CD14-positive monocyte (primary cell): ENCODE results near the gene CHRD. TPM values are rescaled to one million over a fixed set of nuclear protein-coding genes. Genes with fewer than 3 reads are reported as not detected.

Experiments used
- DNase-seq, 3 donors: peaks; one replicate each; pipeline ENCODE4 v3.0.0-alpha.2; 2011 to 2022
- H2AFZ ChIP-seq: 2 replicates; pipeline ENCODE4 v1.6.0; 2012; ENCODE audit warnings: mild to moderate bottlenecking, low read depth, low read length, inconsistent platforms; ENCODE audit not compliant: insufficient read depth, poor library complexity, severe bottlenecking
- H3K27ac ChIP-seq, 2 donors: 1 replicate in 1 of 2; 2 replicates in 1 of 2; pipeline ENCODE4 v1.5.1; 2012 to 2013; ENCODE audit warnings: low read length in 2 of 2, control low read depth in 1 of 2, inconsistent platforms in 1 of 2, low read depth in 1 of 2, mild to moderate bottlenecking in 1 of 2
- H3K27me3 ChIP-seq, 2 donors: one replicate each; pipeline versions ENCODE4 v1.6.0 to v1.6.1; 2011 to 2013; ENCODE audit warnings: low read length in 2 of 2; ENCODE audit not compliant: control insufficient read depth in 2 of 2, insufficient read depth in 2 of 2
- H3K36me3 ChIP-seq, 2 donors: replicated peaks in 1 of 2; 1 replicate in 1 of 2; 2 replicates in 1 of 2; pipeline versions ENCODE4 v1.5.1 to v1.6.1; 2012 to 2013; ENCODE audit warnings: low read length in 2 of 2, control low read depth in 1 of 2, inconsistent platforms in 1 of 2, mild to moderate bottlenecking in 1 of 2; ENCODE audit not compliant: insufficient read depth in 2 of 2, control insufficient read depth in 1 of 2
- H3K4me1 ChIP-seq, 2 donors: 1 replicate in 1 of 2; 2 replicates in 1 of 2; pipeline versions ENCODE4 v1.5.1 to v1.6.1; 2012 to 2013; ENCODE audit warnings: low read length in 2 of 2, control low read depth in 1 of 2, inconsistent platforms in 1 of 2, mild to moderate bottlenecking in 1 of 2, moderate library complexity in 1 of 2; ENCODE audit not compliant: insufficient read depth in 2 of 2, control insufficient read depth in 1 of 2
- H3K4me2 ChIP-seq: replicated peaks from 2 replicates; pipeline ENCODE3; 2012; ENCODE audit warnings: low read length, moderate library complexity, mild to moderate bottlenecking; ENCODE audit not compliant: poor library complexity, severe bottlenecking; ENCODE audit errors: extremely low read depth
- H3K4me3 ChIP-seq, 3 experiments: fragments of 200-600 bp in 1 of 3; sonication (generic) in 1 of 3; replicated peaks in 1 of 3; 1 replicate in 2 of 3; 2 replicates in 1 of 3; pipeline ENCODE4 v1.5.1; 2011 to 2013; ENCODE audit warnings: low read length in 3 of 3, mild to moderate bottlenecking in 3 of 3, control low read depth in 2 of 3, low read depth in 2 of 3, inconsistent platforms in 1 of 3, moderate library complexity in 1 of 3
- H3K79me2 ChIP-seq: 2 replicates; pipeline ENCODE4 v1.6.0; 2012; ENCODE audit warnings: mild to moderate bottlenecking, control low read depth, inconsistent platforms, low read length, moderate library complexity; ENCODE audit not compliant: insufficient read depth
- H3K9ac ChIP-seq: 2 replicates; pipeline ENCODE4 v1.6.0; 2017; ENCODE audit warnings: low read length, mild to moderate bottlenecking; ENCODE audit not compliant: insufficient read depth, poor library complexity, severe bottlenecking
- H3K9me3 ChIP-seq, 2 donors: replicated peaks in 1 of 2; 1 replicate in 1 of 2; 2 replicates in 1 of 2; pipeline versions ENCODE4 v1.5.1 to v1.6.1; 2012 to 2013; ENCODE audit warnings: low read length in 2 of 2, control low read depth in 1 of 2; ENCODE audit not compliant: control insufficient read depth in 1 of 2, insufficient read depth in 1 of 2
- H4K20me1 ChIP-seq: 2 replicates; pipeline ENCODE4 v1.6.0; 2012; ENCODE audit warnings: mild to moderate bottlenecking, low read length, control low read depth, moderate library complexity; ENCODE audit not compliant: insufficient read depth
- H3K27ac Mint-ChIP-seq, 7 donors: one replicate each; pipeline ENCODE4 v1.8.0; 2020; ENCODE audit warnings: mild to moderate bottlenecking in 7 of 7, mixed read lengths in 7 of 7, moderate library complexity in 6 of 7, inconsistent platforms in 2 of 7
- H3K27me3 Mint-ChIP-seq, 3 donors: one replicate each; pipeline ENCODE4 v1.8.0; 2021 to 2022; ENCODE audit warnings: low read depth in 3 of 3, mild to moderate bottlenecking in 3 of 3, mixed read lengths in 3 of 3, moderate library complexity in 3 of 3, inconsistent platforms in 1 of 3
- H3K36me3 Mint-ChIP-seq, 2 donors: one replicate each; pipeline ENCODE4 v1.8.0; 2020; ENCODE audit warnings: mixed read lengths in 2 of 2, inconsistent platforms in 1 of 2, mild to moderate bottlenecking in 1 of 2
- H3K4me1 Mint-ChIP-seq: one replicate; pipeline ENCODE4 v1.8.0; 2020; ENCODE audit warnings: mild to moderate bottlenecking, mixed read lengths
- H3K4me3 Mint-ChIP-seq, 2 donors: one replicate each; pipeline ENCODE4 v1.8.0; 2020; ENCODE audit warnings: mild to moderate bottlenecking in 2 of 2, mixed read lengths in 2 of 2, moderate library complexity in 1 of 2
- H3K9me3 Mint-ChIP-seq, 7 donors: one replicate each; pipeline ENCODE4 v1.8.0; 2020 to 2022; ENCODE audit warnings: mixed read lengths in 7 of 7, mild to moderate bottlenecking in 6 of 7, moderate library complexity in 6 of 7, inconsistent platforms in 2 of 7
- CTCF ChIP-seq: fragments of 200-600 bp; IDR thresholded peaks from one replicate; pipeline ENCODE4 v1.8.0; 2022; ENCODE audit warnings: antibody characterized with exemption, mild to moderate bottlenecking
- WGBS: methylation state at CpG from one replicate; pipeline ENCODE4 v1.1.5; 2013; ENCODE audit warnings: missing lambda C conversion rate; ENCODE audit not compliant: insufficient coverage; 5-methylcytosine and 5-hydroxymethylcytosine counted together
- intact Hi-C, 2 donors: fragments of 100-400 bp; cut with micrococcal nuclease; formaldehyde crosslinking; loops; one replicate each; pipeline versions ENCODE4 v1.15.0 to v1.15.1; 2023
- polyA plus RNA-seq, 3 donors: library from polyadenylated mRNA; depleted of rRNA in 1 of 3; unstranded in 2 of 3; stranded (reverse) in 1 of 3; fragments of 300-500 nt in 2 of 3; fragments of >200 nt in 1 of 3; fragmentation: Illumina TruSeq in 2 of 3; gene quantifications; 1 replicate in 2 of 3; 2 replicates in 1 of 3; pipeline ENCODE4 v1.2.3, GENCODE V29; 2012 to 2021

CHRD gene
- polyA plus RNA-seq, 3 donors, result 0.03 TPM; not detected in 2

GRCh38 chr3:184388936-184389230 lies 9.0 kb downstream of the CHRD start:
- Histone ChIP-seq H4K20me1 (no peaks in the 10 kb centered on the region), H2AFZ (no peak overlapping the region), H3K27ac (no peak overlapping the region), H3K4me3 (no peak overlapping the region), H3K27me3 (peaks cover 0 to 10% of the 10 kb centered on the region in 2 donors), H3K36me3 (no peaks in the 10 kb centered on the region), H3K9me3 (no peaks in the 10 kb centered on the region), H3K4me1 (no peaks in the 10 kb centered on the region), H3K4me2 (no peak overlapping the region), H3K79me2 (no peaks in the 10 kb centered on the region), H3K9ac (no peak overlapping the region)
- H3K36me3 Mint-ChIP-seq, result no peaks in the 10 kb centered on the region
- H3K27ac Mint-ChIP-seq, result no peak overlapping the region
- 92% methylated on average over 8 of the region's 8 CpGs for WGBS
- H3K4me3 Mint-ChIP-seq, result no peak overlapping the region
- intact Hi-C loops, result no loop called here
- peaks cover 5% of the 10 kb centered on the region for H3K4me1 Mint-ChIP-seq
- H3K27me3 Mint-ChIP-seq, result peaks cover 18 to 32% (median 21%) of the 10 kb centered on the region in 3 donors
- DNase-seq, result no peak
- no peak for TF ChIP-seq CTCF
- H3K9me3 Mint-ChIP-seq, result peaks cover 0 to 2% (median 0%) of the 10 kb centered on the region in 7 donors

GRCh38 chr3:184389384-184389783 lies 9.5 kb downstream of the CHRD start:
- Mint-ChIP-seq H3K4me1 (peaks cover 2% of the 10 kb centered on the region), H3K36me3 (no peaks in the 10 kb centered on the region), H3K27me3 (peaks cover 15 to 32% (median 21%) of the 10 kb centered on the region in 3 donors), H3K9me3 (peaks cover 0 to 1% (median 0%) of the 10 kb centered on the region in 7 donors), H3K27ac (no peak overlapping the region), H3K4me3 (no peak overlapping the region)
- no peak overlapping the region for H2AFZ ChIP-seq
- H3K27ac ChIP-seq, result no peak overlapping the region
- no CpG with 5 or more reads among the region's 5 CpGs for WGBS
- no peaks in the 10 kb centered on the region for H3K79me2 ChIP-seq
- no peak overlapping the region for H3K4me3 ChIP-seq
- no peaks in the 10 kb centered on the region for H4K20me1 ChIP-seq
- no peak for TF ChIP-seq CTCF
- no peaks in the 10 kb centered on the region for H3K9me3 ChIP-seq
- H3K4me1 ChIP-seq, result no peaks in the 10 kb centered on the region
- H3K36me3 ChIP-seq, result no peaks in the 10 kb centered on the region
- H3K4me2 ChIP-seq, result no peak overlapping the region
- H3K27me3 ChIP-seq, result peaks cover 0 to 10% of the 10 kb centered on the region in 2 donors
- intact Hi-C loops, result no loop called here
- DNase-seq, result no peak
- no peak overlapping the region for H3K9ac ChIP-seq
